Measurements from ENCODE around the gene BTG2.

DNA sequence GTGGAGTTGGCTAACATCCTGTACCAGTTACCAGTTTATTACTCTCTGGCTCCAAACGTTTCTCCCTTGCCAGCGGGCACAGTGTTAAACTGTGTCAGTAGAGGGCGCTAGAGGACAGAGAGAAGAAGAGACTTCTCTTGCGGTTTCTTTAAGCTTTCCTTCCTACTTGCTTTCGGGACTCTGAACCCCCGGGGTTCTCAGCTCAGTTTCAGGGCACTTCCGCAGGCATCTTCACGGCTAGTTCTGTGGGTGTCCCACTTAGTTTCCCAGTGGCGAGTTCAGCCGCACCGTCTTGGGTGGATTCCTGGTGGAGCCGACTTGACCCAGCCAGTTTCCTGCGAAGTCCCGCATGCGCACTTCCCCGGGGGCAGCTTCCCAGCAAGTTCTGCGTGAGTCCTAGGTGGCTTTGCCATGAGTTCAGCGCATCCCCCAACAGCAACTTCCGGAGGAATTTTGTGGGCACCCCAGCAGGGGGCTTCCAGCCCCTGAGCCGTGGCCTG is 37.9 kb upstream of the BTG2 start:
- TF ChIP-seq EP300 (IDR thresholded peaks at IDR 0.05) (no peak), POLR2AphosphoS5 (IDR thresholded peaks at IDR 0.05) (peak; percentile 49), POLR2A (IDR thresholded peaks at IDR 0.05) (no peak)
- TF ChIP-seq, protein P1, sequence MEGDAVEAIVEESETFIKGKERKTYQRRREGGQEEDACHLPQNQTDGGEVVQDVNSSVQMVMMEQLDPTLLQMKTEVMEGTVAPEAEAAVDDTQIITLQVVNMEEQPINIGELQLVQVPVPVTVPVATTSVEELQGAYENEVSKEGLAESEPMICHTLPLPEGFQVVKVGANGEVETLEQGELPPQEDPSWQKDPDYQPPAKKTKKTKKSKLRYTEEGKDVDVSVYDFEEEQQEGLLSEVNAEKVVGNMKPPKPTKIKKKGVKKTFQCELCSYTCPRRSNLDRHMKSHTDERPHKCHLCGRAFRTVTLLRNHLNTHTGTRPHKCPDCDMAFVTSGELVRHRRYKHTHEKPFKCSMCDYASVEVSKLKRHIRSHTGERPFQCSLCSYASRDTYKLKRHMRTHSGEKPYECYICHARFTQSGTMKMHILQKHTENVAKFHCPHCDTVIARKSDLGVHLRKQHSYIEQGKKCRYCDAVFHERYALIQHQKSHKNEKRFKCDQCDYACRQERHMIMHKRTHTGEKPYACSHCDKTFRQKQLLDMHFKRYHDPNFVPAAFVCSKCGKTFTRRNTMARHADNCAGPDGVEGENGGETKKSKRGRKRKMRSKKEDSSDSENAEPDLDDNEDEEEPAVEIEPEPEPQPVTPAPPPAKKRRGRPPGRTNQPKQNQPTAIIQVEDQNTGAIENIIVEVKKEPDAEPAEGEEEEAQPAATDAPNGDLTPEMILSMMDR (IDR thresholded peaks at IDR 0.05) = peak; percentile 86 to 94 (median 91)
